Progenitor cell of endocrine pancreas (in vitro differentiated cells): Measurements from ENCODE around the gene SERTAD4. TPM values are rescaled to one million over a fixed set of nuclear protein-coding genes. Genes with fewer than 3 reads are reported as not detected.
"Not testable (repeated sequence)": the region's sequence is repeated elsewhere in the genome, so short reads cannot be mapped to it uniquely, and the experiment has no call there.

Source experiments
- DNase-seq: peaks from one replicate; pipeline ENCODE4 v3.0.0; 2021; ENCODE audit warnings: low spot score; ENCODE audit not compliant: unreplicated experiment
- H3K27ac Mint-ChIP-seq: 2 replicates; pipeline ENCODE4 v1.8.0; 2021; ENCODE audit warnings: mild to moderate bottlenecking, moderate library complexity, mixed read lengths
- H3K27me3 Mint-ChIP-seq: 2 replicates; pipeline ENCODE4 v1.8.0; 2021; ENCODE audit warnings: mixed read lengths
- H3K36me3 Mint-ChIP-seq: 2 replicates; pipeline ENCODE4 v1.8.0; 2022; ENCODE audit warnings: mixed read lengths; ENCODE audit not compliant: insufficient read depth
- H3K4me1 Mint-ChIP-seq: 2 replicates; pipeline ENCODE4 v1.8.0; 2021; ENCODE audit warnings: low read depth, mixed read lengths
- H3K4me3 Mint-ChIP-seq: 2 replicates; pipeline ENCODE4 v1.8.0; 2021; ENCODE audit warnings: low read depth, mild to moderate bottlenecking, moderate library complexity, mixed read lengths
- H3K9me3 Mint-ChIP-seq: 2 replicates; pipeline ENCODE4 v1.8.0; 2021; ENCODE audit warnings: low read depth, mixed read lengths
- total RNA-seq: library from RNA; stranded (reverse); gene quantifications from 2 replicates; pipeline ENCODE4 v1.2.1, GENCODE V29; 2021
- TF ChIP-seq, protein P1 (sequence below): fragments of 200-600 bp; sonication (generic); IDR thresholded peaks from one replicate; pipeline ENCODE4 v1.5.0; 2021; ENCODE audit warnings: antibody characterized with exemption, mild to moderate bottlenecking; ENCODE audit not compliant: unreplicated experiment

Gene SERTAD4
- total RNA-seq, 1 donor from 2014 or later = 1.1 TPM

- H3K36me3 Mint-ChIP-seq = no peaks in the 10 kb centered on the region
- no peak overlapping the region for H3K4me3 Mint-ChIP-seq
- peaks cover 14% of the 10 kb centered on the region for H3K27me3 Mint-ChIP-seq
- no peaks in the 10 kb centered on the region for H3K9me3 Mint-ChIP-seq
- TF ChIP-seq, protein P1, sequence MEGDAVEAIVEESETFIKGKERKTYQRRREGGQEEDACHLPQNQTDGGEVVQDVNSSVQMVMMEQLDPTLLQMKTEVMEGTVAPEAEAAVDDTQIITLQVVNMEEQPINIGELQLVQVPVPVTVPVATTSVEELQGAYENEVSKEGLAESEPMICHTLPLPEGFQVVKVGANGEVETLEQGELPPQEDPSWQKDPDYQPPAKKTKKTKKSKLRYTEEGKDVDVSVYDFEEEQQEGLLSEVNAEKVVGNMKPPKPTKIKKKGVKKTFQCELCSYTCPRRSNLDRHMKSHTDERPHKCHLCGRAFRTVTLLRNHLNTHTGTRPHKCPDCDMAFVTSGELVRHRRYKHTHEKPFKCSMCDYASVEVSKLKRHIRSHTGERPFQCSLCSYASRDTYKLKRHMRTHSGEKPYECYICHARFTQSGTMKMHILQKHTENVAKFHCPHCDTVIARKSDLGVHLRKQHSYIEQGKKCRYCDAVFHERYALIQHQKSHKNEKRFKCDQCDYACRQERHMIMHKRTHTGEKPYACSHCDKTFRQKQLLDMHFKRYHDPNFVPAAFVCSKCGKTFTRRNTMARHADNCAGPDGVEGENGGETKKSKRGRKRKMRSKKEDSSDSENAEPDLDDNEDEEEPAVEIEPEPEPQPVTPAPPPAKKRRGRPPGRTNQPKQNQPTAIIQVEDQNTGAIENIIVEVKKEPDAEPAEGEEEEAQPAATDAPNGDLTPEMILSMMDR = no peak
- DNase-seq = no peak
- H3K4me1 Mint-ChIP-seq = no peaks in the 10 kb centered on the region
- no peak overlapping the region for H3K27ac Mint-ChIP-seq
Observed at GRCh38 chr1:210262897-210263272, 30.3 kb downstream of the SERTAD4 start.

DNA sequence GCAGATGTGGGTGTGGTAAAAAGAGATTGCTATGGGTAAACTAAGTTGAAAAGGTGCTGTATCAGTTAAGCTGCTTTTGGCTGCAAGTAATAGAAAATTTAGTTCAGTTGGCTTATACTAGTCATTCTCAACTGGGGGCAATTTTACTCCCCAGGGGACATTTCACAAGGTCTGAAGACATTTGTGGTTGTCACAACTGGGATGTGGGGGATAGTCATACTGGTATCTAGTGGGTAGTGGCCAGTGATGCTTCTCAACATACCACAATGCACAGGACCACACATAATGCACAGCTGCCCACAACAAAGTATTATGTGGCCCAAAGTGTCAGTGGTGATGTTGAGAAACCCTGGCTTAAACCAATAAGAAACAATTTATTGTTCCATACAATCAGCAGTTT is 31.4 kb downstream of the SERTAD4 start:
- TF ChIP-seq, protein P1 = no peak
- Mint-ChIP-seq H3K4me3 (no peak overlapping the region), H3K4me1 (no peaks in the 10 kb centered on the region), H3K9me3 (no peaks in the 10 kb centered on the region), H3K27me3 (peaks cover 14% of the 10 kb centered on the region), H3K36me3 (no peaks in the 10 kb centered on the region), H3K27ac (no peak overlapping the region)
- no peak for DNase-seq

GRCh38 chr1:210264496-210265380 is 32.1 kb downstream of the SERTAD4 start:
- Mint-ChIP-seq H3K27ac (no peak overlapping the region), H3K36me3 (no peaks in the 10 kb centered on the region), H3K27me3 (peaks cover 11% of the 10 kb centered on the region), H3K9me3 (no peaks in the 10 kb centered on the region), H3K4me3 (no peak overlapping the region), H3K4me1 (no peaks in the 10 kb centered on the region)
- DNase-seq = no peak
- TF ChIP-seq, protein P1 = no peak

DNA sequence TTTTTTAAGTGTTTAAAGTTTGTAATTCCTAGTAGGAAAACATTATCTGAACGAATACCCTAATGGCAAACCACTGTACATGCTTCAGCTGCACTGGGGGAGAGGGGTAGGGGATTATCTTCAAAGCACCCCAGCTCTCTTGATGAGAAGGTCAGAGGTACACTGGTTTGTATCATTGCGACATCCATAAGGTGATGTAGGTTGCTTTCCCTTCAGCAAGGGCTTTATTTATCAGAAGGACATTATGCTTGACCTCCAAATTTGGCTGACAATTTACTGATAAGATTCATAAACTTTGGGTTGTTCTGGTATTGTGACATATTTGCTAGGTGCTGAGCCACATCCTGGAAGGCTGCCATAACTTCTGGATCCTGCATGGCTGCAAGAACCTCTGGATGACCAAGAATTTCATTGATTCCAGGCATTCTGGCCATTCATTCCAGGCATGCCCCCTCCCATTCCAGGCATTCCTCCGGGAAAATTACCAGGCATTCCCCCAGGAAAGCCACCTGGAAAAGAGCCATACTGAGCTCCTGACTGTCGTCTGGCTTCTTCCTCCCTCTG is 32.9 kb downstream of the SERTAD4 start:
- peaks cover 11% of the 10 kb centered on the region for H3K27me3 Mint-ChIP-seq
- not testable (repeated sequence) for H3K9me3 Mint-ChIP-seq, DNase-seq, H3K27ac Mint-ChIP-seq, H3K4me3 Mint-ChIP-seq, H3K36me3 Mint-ChIP-seq, H3K4me1 Mint-ChIP-seq

DNA sequence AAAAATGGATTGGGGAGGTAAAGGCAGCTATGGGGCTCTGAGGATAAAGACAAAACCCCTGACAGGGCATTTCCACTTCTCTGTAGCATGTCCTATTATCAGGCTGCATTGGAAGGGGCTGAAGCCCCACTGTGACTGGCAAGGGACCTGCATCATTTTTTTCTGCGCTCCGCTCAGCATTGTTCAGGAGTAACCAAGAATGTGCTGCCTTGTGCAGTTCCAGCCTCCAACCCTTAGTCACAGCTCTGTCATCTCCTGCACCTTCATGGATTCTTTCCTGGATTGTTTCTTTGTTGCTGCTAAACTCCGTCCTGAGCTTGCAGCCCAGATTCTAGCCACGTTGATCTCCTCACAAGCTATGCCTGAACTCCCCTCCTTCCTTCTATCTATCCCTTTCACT is 37.4 kb downstream of the SERTAD4 start:
- TF ChIP-seq, protein P1 = no peak
- H3K4me3 Mint-ChIP-seq = no peak overlapping the region
- DNase-seq = no peak
- H3K27ac Mint-ChIP-seq = no peak overlapping the region
- H3K36me3 Mint-ChIP-seq = no peaks in the 10 kb centered on the region
- no peaks in the 10 kb centered on the region for H3K4me1 Mint-ChIP-seq
- peaks cover 21% of the 10 kb centered on the region for H3K27me3 Mint-ChIP-seq
- H3K9me3 Mint-ChIP-seq = no peaks in the 10 kb centered on the region
